D721Med (cell line): Measurements from ENCODE around the gene TNK2.

Source experiments
- DNase-seq: peaks from one replicate; pipeline ENCODE4 v3.0.0; 2011; ENCODE audit warnings: low spot score; ENCODE audit not compliant: insufficient read length
- FAIRE-seq: peaks from 2 replicates; lab custom pipeline; 2011; peaks lifted over from hg19 to GRCh38; lab: Jason Lieb, UNC
- CTCF ChIP-seq: IDR thresholded peaks from 2 replicates; pipeline ENCODE4 v1.5.1; 2012; ENCODE audit warnings: mild to moderate bottlenecking, control low read depth; ENCODE audit not compliant: insufficient read depth; ENCODE audit errors: missing control alignments

The TNK2 gene

DNA sequence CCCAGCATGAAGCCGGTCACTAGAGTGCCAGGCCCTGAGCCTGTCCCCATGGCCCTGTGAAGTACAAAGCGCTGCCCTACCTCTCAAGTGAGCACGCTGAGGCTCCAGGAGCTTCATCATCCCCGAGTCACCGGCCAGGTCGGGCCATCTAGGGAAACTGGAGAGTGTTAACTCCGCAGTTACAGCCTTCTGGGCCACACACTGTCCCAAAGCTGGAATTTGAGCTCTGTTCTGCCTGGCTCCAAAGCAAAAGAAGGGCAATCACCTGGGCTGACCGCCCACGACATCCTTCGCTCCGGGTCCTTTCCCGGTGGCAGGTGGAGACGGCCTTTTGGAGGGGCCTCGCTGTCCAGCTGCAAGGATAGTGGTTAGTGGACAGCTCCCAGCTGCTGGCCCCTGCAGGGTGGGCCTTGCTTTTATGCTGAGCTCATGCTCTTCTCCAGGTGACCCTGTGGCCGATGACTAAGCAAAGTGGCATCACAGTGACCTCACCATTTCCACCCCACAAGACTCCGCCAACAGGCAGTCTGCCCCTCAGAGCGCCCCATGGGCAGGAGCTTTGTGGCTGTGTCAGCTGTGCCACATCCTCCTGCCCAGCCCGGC, 93.1 kb downstream of the TNK2 start:
- no peak for TF ChIP-seq CTCF
- no peak for DNase-seq
- no peak for FAIRE-seq

DNA sequence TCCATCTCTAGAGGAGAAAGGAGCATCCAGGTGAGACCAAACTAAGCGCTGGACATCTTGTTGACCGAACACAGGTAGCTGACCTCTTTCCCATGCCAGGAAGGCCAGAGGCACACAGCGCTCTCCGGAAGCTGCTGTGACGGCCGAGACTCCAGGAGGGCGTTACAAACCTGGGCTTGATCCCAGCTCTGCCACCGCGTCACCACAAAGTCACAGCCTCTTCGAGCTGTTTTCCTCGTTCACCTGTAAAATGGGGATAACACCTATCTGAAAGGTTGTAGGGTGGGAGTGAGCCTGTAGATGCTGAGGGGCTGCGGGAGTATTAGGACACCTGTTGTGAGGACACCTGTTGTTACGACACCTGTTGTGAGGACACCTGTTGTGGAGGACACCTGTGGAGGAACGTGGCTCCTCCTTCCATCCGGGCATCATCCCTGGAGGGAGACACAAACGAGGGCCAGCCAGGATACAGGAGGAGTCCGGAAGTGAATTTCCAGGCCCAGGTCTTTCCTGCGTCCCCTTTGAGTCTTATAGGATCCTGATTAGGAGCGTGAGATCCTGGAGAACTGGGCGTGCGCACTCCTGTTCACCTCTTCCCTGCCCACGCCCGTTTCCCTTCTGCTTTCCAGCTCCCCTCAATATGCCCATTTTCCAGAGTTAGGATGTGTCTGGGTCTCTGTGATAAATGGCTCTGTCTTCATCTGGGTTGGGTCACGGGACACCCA, 94.3 kb downstream of the TNK2 start:
- DNase-seq, result no peak
- no peak for FAIRE-seq

More for the DNA sequence above, 94.3 kb downstream of the TNK2 start:
- no peak for TF ChIP-seq CTCF
